Measurements from ENCODE around the gene KIRREL3.

Gene KIRREL3

GRCh38 chr11:126607776-126608541 lies 392.6 kb downstream of the KIRREL3 start:
- in situ Hi-C loops (cut with HindIII; ENCODE audit: low sequenced_read_pairs), result no loop called here
- H3K4me3 ChIP-seq (ENCODE audit: low read depth, low read length), result no peak overlapping the region
- no peak for TF ChIP-seq CTCF (IDR thresholded peaks at IDR 0.05; ENCODE audit: low read depth, low read length)
- no peak for DNase-seq (ENCODE audit: low read depth, low spot score)

GRCh38 chr11:126607374-126607773 lies 393.2 kb downstream of the KIRREL3 start:
- in situ Hi-C loops (cut with HindIII; ENCODE audit: low sequenced_read_pairs), result no loop called here
- peak; percentile 65 for DNase-seq (ENCODE audit: low read depth, low spot score)
- no peak overlapping the region for H3K4me3 ChIP-seq (ENCODE audit: low read depth, low read length)
- peak; percentile 85 for TF ChIP-seq CTCF (IDR thresholded peaks at IDR 0.05; ENCODE audit: low read depth, low read length)

DNA sequence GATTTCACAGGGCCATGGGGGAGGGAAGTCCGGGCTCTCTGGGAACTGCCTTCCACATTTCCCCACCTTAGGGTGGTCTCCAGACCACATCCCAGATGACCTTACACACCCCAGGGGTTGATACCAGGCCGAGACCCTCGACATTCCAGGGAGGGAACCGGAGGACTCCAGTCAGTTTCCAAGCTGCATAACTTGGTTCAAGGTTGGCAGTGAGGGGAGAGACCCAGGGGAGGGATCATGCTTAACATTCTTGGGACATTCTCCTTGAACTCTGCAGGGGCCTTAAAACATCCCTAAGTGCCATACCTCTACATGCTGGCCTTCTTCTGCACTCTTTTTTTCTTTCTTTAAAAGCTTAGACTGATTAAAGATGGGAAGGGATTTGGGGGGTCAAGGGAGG lies 394.1 kb downstream of the KIRREL3 start:
- DNase-seq (ENCODE audit: low read depth, low spot score), result no peak
- no peak overlapping the region for H3K4me3 ChIP-seq (ENCODE audit: low read depth, low read length)
- TF ChIP-seq CTCF (IDR thresholded peaks at IDR 0.05; ENCODE audit: low read depth, low read length), result no peak
- in situ Hi-C loops (cut with HindIII; ENCODE audit: low sequenced_read_pairs), result no loop called here

DNA sequence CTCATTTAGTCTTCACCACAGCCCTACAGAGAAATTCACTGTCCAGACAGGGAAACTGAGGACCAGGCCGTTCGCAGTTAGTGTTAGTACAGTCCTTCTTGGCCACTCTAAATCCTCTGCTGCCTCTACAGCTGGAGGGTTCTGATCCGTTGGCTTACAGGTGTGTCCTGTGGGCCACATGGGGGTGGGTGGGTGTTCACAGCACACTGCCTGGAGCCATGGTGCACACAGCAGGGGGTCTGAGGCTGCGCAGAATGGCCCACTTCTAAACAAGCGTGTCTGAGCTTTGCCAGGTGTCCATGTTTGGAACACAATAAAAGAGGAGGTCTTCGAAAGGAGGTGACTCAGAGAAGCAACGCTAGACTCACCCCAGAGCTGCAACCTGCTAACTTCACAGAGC lies 396.1 kb downstream of the KIRREL3 start:
- H3K4me3 ChIP-seq (ENCODE audit: low read depth, low read length), result no peak overlapping the region
- in situ Hi-C loops (cut with HindIII; ENCODE audit: low sequenced_read_pairs), result no loop called here
- DNase-seq (ENCODE audit: low read depth, low spot score), result no peak
- TF ChIP-seq CTCF (IDR thresholded peaks at IDR 0.05; ENCODE audit: low read depth, low read length), result no peak

GRCh38 chr11:126603486-126603885 lies 397.1 kb downstream of the KIRREL3 start:
- H3K4me3 ChIP-seq (ENCODE audit: low read depth, low read length), result no peak overlapping the region
- no peak for TF ChIP-seq CTCF (IDR thresholded peaks at IDR 0.05; ENCODE audit: low read depth, low read length)
- no peak for DNase-seq (ENCODE audit: low read depth, low spot score)
- in situ Hi-C loops (cut with HindIII; ENCODE audit: low sequenced_read_pairs), result no loop called here

DNA sequence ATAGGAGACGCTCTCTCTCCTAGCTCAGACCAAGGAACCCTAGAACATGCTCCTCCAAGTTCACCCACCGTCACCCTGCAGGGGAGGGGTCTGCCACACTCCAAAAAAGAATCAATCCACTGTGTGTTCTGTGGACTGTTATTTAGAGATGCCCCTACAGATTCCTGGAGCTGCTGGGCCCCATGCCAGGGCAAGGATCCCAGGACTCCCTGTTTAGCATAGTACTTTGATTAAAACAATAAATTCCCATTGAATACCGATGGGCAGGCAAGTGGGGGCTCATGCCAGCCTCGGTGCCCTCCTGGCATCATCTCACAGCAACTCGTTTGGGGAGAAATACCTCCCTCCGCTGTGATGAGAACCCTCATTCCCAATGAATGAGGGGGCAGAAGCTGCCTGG lies 397.6 kb downstream of the KIRREL3 start:
- no peak for DNase-seq (ENCODE audit: low read depth, low spot score)
- no peak for TF ChIP-seq CTCF (IDR thresholded peaks at IDR 0.05; ENCODE audit: low read depth, low read length)
- H3K4me3 ChIP-seq (ENCODE audit: low read depth, low read length), result no peak overlapping the region
- in situ Hi-C loops (cut with HindIII; ENCODE audit: low sequenced_read_pairs), result no loop called here

Measured in astrocyte of the spinal cord (primary cell).